ENCODE measurements around the gene PLCG2.
A peak's percentile ranks its signal among the peaks of the same experiment; 100 is the strongest.
"Not testable (repeated sequence)": the region's sequence is repeated elsewhere in the genome, so short reads cannot be mapped to it uniquely, and the experiment has no call there.

The PLCG2 gene

GRCh38 chr16:81778861-81779535 lies at the start of gene PLCG2:
TSS of gene PLCG2 (plus strand) at chr16:81779291. CDS start at chr16:81785990, 6,699 bp downstream.
- peak; percentile 5 for DNase-seq (ENCODE audit: low read depth)

- DNase-seq (ENCODE audit: low read depth) = no peak
Observed at GRCh38 chr16:81729451-81729850, 49.6 kb upstream of the PLCG2 start.

DNA sequence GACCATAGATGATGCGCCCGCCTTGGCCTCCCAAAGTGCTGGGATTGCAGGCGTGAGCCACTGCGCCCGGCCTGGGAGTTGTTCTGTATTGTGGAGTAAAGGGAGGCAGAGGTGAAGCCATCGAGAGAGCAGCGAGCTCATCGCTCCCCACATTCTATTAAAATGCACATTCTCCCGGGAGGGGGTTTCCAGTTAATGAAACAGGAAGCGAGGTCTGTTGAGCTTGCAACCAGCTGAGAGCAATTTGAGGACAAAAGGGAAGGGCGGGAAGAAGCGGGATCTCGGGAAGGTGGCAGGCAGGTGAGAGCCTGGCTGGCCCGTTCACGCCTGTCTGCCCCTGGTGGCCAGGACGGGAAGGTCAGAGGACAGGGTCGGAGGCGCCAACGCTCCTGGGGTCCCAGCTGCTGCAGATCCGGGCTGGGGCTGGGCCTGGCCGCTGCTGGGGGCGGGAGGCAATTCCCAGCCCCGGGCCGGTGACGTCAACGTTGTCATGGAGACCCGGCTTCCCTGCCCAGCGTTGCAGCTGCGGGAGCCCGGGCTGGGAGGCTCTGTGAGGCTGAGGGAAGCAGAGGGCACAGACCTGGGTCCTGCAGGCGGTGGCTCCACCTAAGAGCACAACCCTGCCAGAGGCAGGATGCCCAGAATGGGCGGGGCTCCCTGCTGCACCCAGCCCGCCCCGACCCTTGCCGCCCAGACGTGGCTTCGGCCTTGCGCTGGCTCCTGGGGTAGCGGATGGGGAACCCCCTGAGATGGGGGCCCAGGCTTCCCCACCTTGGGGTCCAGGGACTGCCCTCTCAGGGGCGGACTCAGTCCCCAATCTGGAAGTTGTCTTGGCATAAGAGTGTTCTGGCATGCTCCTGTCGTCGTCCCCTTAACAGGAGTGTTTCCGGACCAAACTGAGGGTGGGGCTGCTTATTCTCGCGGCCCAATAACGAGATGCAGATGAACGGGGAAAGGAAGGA lies 48.7 kb upstream of the PLCG2 start:
- DNase-seq (ENCODE audit: low read depth) = peak; percentile 58

- DNase-seq (ENCODE audit: low read depth) = no peak
Observed at GRCh38 chr16:81731649-81732048, 47.4 kb upstream of the PLCG2 start.

DNA sequence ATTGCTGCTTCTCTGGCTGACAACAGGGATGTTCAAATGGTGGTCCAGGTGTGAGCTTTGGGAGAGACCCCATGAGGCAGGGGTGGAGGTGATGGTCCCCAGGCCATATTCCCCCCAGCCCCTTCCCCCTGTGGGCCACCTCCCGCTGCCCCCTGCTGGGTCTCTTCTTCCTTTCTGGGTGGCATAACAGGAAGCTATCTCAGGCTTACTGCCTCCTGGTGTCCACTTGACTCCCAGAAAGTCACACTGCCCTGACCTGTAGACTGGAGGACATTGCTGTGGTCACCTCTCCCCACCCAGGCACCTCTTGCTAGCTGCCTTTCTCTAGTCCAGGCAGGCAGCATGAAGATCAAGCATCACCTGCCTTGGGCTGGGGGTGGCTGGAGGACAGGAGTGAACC lies 46.4 kb upstream of the PLCG2 start:
- no peak for DNase-seq (ENCODE audit: low read depth)

- DNase-seq (ENCODE audit: low read depth) = no peak
Observed at GRCh38 chr16:81733295-81733694, 45.8 kb upstream of the PLCG2 start.

- DNase-seq (ENCODE audit: low read depth) = no peak
Observed at GRCh38 chr16:81734632-81735434, 44.3 kb upstream of the PLCG2 start.

- DNase-seq (ENCODE audit: low read depth) = peak; percentile 55
Observed at GRCh38 chr16:81737885-81738536, 41.1 kb upstream of the PLCG2 start.

DNA sequence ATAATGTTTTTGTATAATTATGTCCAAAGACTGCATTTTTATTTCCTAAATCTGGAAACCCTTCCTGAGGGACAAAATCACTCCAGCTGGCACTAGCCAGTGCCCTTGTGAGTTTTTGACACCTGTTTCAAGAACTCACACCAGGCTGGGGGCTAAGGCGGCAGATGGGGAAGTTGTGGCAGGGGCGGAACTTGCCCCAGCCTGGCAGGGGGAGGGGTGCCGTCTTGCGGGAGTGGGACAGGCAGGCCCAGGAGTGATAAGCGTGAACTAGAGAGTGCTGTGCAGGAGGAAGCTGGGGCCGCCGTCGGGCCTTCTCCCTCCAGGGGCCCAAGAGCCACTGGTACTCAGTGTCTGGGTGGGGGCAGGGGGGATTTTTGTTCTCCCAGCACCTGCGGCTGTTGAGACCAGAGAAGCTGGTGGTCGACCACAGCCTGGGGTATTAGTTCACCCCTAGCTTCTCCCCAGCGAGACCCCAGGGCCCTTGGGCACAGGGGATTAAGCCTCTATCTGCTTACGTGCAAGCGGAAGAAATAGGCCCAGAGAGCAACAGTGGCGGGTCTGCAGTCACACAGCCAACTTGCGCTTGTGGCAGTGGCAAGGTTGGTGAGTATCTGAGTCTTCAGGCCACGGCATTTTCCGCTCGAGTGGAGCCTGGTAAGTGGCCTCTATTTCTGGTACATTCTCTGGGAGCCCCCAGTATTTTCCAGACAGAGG lies 40.2 kb upstream of the PLCG2 start:
- DNase-seq (ENCODE audit: low read depth) = no peak

- DNase-seq (ENCODE audit: low read depth) = no peak
Observed at GRCh38 chr16:81739503-81739902, 39.6 kb upstream of the PLCG2 start.

GRCh38 chr16:81740169-81740568 lies 38.9 kb upstream of the PLCG2 start:
- DNase-seq (ENCODE audit: low read depth) = peak; percentile 19

DNA sequence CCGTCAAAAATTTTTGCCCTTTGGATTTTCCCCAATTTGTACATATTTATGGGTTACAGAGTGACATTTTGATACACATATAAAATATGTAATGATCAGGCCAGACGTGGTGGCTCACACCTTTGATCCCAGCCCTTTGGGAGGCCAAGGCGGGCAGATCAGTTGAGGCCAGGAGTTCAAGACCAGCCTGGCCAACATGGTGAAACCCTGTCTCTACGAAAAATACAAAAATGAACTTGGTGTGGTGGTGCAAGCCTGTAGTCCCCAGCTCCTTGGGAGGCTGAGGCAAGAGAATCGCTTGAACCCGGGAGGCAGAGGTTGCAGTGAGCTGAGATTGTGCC lies 37.7 kb upstream of the PLCG2 start:
- DNase-seq (ENCODE audit: low read depth) = not testable (repeated sequence)

- no peak for DNase-seq (ENCODE audit: low read depth)
Observed at GRCh38 chr16:81744385-81744784, 34.7 kb upstream of the PLCG2 start.

DNA sequence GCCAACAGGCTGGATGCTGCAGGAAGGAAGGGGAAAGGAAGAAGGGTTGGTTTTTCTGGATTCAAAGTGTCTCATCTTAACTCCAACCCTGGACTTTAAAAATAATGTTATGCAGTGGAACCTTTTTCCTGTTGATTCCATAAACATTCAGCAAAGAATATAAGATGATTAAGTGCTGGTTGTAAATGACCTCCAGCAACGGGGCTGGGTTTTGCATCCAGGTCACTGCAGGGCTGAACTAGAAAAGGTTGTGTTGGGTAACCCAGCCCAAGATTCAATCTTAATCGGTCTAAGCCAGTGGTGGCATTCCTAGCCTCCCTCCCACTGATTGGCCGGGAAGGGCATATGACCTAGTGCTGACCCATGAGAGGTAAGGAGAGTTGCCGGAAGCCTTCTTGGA lies 34.2 kb upstream of the PLCG2 start:
- no peak for DNase-seq (ENCODE audit: low read depth)

- peak; percentile 40 for DNase-seq (ENCODE audit: low read depth)
Observed at GRCh38 chr16:81745704-81746558, 33.2 kb upstream of the PLCG2 start.

DNA sequence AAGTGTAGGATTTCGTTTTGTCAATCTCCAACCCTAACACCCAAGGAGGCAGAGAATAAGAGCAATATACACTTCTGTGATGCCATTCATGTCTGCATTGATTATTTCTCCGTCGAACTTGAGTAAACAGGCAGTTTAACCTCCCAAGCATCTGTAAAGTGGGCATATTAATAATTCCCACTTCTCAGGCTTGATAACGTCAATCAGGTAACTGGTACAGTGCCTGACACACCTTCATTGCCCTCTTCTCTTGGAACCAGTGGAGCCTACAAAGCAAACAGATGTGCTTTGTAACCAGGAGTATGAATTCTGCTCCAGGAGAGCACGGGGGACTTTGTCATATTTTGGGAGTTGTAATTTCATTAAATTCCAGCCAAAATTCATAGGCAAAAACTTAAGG lies 32.5 kb upstream of the PLCG2 start:
- no peak for DNase-seq (ENCODE audit: low read depth)

- no peak for DNase-seq (ENCODE audit: low read depth)
Observed at GRCh38 chr16:81748476-81749198, 30.5 kb upstream of the PLCG2 start.

GRCh38 chr16:81752225-81752875 lies 26.7 kb upstream of the PLCG2 start:
- no peak for DNase-seq (ENCODE audit: low read depth)

DNA sequence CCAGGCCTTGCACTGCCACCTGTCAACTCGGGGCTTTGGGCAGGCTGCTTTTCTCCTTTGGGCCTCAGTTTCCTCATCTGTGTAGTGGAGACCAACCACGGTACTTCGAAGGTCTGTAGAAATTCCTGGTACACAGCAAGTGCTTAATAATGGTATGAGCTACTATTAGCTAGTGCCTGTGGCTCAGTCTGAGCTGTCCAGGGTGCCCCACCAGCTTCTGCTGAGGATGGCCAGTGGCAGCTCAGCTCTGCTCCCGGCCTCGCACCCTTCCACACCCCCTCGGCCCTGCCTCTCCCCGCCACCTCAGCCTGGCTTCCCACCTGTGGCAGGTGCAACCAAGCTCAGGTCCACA lies 26.2 kb upstream of the PLCG2 start:
- DNase-seq (ENCODE audit: low read depth) = no peak
